ENCODE measurements around the gene CDC42EP1. TPM values are rescaled to one million over a fixed set of nuclear protein-coding genes. Genes with fewer than 3 reads are reported as not detected.
"Not testable (repeated sequence)": the region's sequence is repeated elsewhere in the genome, so short reads cannot be mapped to it uniquely, and the experiment has no call there.

CDC42EP1 gene
- total RNA-seq, 1 donor from 2014 or later = 2.1 TPM

GRCh38 chr22:37535159-37535558 is 25.1 kb upstream of the CDC42EP1 start:
- H3K36me3 Mint-ChIP-seq (ENCODE audit: unreplicated experiment) = no peaks in the 10 kb centered on the region
- peaks cover 5% of the 10 kb centered on the region for H3K4me1 Mint-ChIP-seq (ENCODE audit: low read depth, unreplicated experiment)
- no peak overlapping the region for H3K27ac Mint-ChIP-seq (ENCODE audit: unreplicated experiment)
- peaks cover 1% of the 10 kb centered on the region for H3K9me3 Mint-ChIP-seq (ENCODE audit: unreplicated experiment)
- peaks cover 2% of the 10 kb centered on the region for H3K27me3 Mint-ChIP-seq (ENCODE audit: unreplicated experiment)
- no peak overlapping the region for H3K4me3 Mint-ChIP-seq (ENCODE audit: unreplicated experiment)
- DNase-seq = no peak
- no peak for TF ChIP-seq CTCF (IDR thresholded peaks at IDR 0.05; ENCODE audit: partially characterized antibody, unreplicated experiment)

- Mint-ChIP-seq H3K4me3 (ENCODE audit: unreplicated experiment) (no peak overlapping the region), H3K4me1 (ENCODE audit: low read depth, unreplicated experiment) (peaks cover 12% of the 10 kb centered on the region), H3K27me3 (ENCODE audit: unreplicated experiment) (peaks cover 4% of the 10 kb centered on the region), H3K27ac (ENCODE audit: unreplicated experiment) (no peak overlapping the region), H3K36me3 (ENCODE audit: unreplicated experiment) (no peaks in the 10 kb centered on the region), H3K9me3 (ENCODE audit: unreplicated experiment) (peaks cover 4% of the 10 kb centered on the region)
- peak; percentile 83 for TF ChIP-seq CTCF (IDR thresholded peaks at IDR 0.05; ENCODE audit: partially characterized antibody, unreplicated experiment)
- peak; percentile 93 for DNase-seq
Observed at GRCh38 chr22:37538590-37539357, 21.5 kb upstream of the CDC42EP1 start.

- not testable (repeated sequence) for H3K27ac Mint-ChIP-seq (ENCODE audit: unreplicated experiment); H3K27me3 Mint-ChIP-seq (ENCODE audit: unreplicated experiment); DNase-seq
Observed at GRCh38 chr22:37539790-37540189, 20.5 kb upstream of the CDC42EP1 start.

GRCh38 chr22:37542416-37542815 is 17.9 kb upstream of the CDC42EP1 start:
- DNase-seq; H3K9me3 Mint-ChIP-seq (ENCODE audit: unreplicated experiment); H3K27me3 Mint-ChIP-seq (ENCODE audit: unreplicated experiment); H3K36me3 Mint-ChIP-seq (ENCODE audit: unreplicated experiment); H3K4me3 Mint-ChIP-seq (ENCODE audit: unreplicated experiment); H3K27ac Mint-ChIP-seq (ENCODE audit: unreplicated experiment): not testable (repeated sequence)
- peaks cover 14% of the 10 kb centered on the region for H3K4me1 Mint-ChIP-seq (ENCODE audit: low read depth, unreplicated experiment)

More at GRCh38 chr22:37539790-37540189, 20.5 kb upstream of the CDC42EP1 start:
- H3K4me1 Mint-ChIP-seq (ENCODE audit: low read depth, unreplicated experiment) = peaks cover 12% of the 10 kb centered on the region
- not testable (repeated sequence) for H3K4me3 Mint-ChIP-seq (ENCODE audit: unreplicated experiment); H3K36me3 Mint-ChIP-seq (ENCODE audit: unreplicated experiment); H3K9me3 Mint-ChIP-seq (ENCODE audit: unreplicated experiment)

- no peaks in the 10 kb centered on the region for H3K36me3 Mint-ChIP-seq (ENCODE audit: unreplicated experiment)
- peaks cover 14% of the 10 kb centered on the region for H3K4me1 Mint-ChIP-seq (ENCODE audit: low read depth, unreplicated experiment)
- no peak overlapping the region for H3K27ac Mint-ChIP-seq (ENCODE audit: unreplicated experiment)
- peaks cover 7% of the 10 kb centered on the region for H3K27me3 Mint-ChIP-seq (ENCODE audit: unreplicated experiment)
- no peak overlapping the region for H3K4me3 Mint-ChIP-seq (ENCODE audit: unreplicated experiment)
- no peak for TF ChIP-seq CTCF (IDR thresholded peaks at IDR 0.05; ENCODE audit: partially characterized antibody, unreplicated experiment)
- peaks cover 4% of the 10 kb centered on the region for H3K9me3 Mint-ChIP-seq (ENCODE audit: unreplicated experiment)
- no peak for DNase-seq
Observed at GRCh38 chr22:37542959-37543358, 17.3 kb upstream of the CDC42EP1 start.

- H3K36me3 Mint-ChIP-seq (ENCODE audit: unreplicated experiment) = no peaks in the 10 kb centered on the region
- no peak overlapping the region for H3K27ac Mint-ChIP-seq (ENCODE audit: unreplicated experiment)
- peaks cover 4% of the 10 kb centered on the region for H3K9me3 Mint-ChIP-seq (ENCODE audit: unreplicated experiment)
- TF ChIP-seq CTCF (IDR thresholded peaks at IDR 0.05; ENCODE audit: partially characterized antibody, unreplicated experiment) = peak; percentile 38
- peak; percentile 73 for DNase-seq
- H3K4me1 Mint-ChIP-seq (ENCODE audit: low read depth, unreplicated experiment) = peaks cover 9% of the 10 kb centered on the region
- peaks cover 7% of the 10 kb centered on the region for H3K27me3 Mint-ChIP-seq (ENCODE audit: unreplicated experiment)
- no peak overlapping the region for H3K4me3 Mint-ChIP-seq (ENCODE audit: unreplicated experiment)
Observed at GRCh38 chr22:37544955-37545702, 15.2 kb upstream of the CDC42EP1 start.
